Immature natural killer cell (primary cell): ENCODE results near the gene AMD1. TPM values are rescaled to one million over a fixed set of nuclear protein-coding genes. Genes with fewer than 3 reads are reported as not detected.
"Not testable (repeated sequence)": the region's sequence is repeated elsewhere in the genome, so short reads cannot be mapped to it uniquely, and the experiment has no call there.

Source experiments
- DNase-seq, 3 donors: peaks; one replicate each; pipeline ENCODE4 v3.0.0; 2022; ENCODE audit warnings: mixed read lengths in 1 of 3
- H3K27ac Mint-ChIP-seq, 6 donors: one replicate each; pipeline ENCODE4 v1.8.0; 2020; ENCODE audit warnings: mixed read lengths in 6 of 6, mild to moderate bottlenecking in 5 of 6, inconsistent platforms in 4 of 6, moderate library complexity in 3 of 6
- H3K27me3 Mint-ChIP-seq, 3 donors: one replicate each; pipeline ENCODE4 v1.8.0; 2020 to 2021; ENCODE audit warnings: low read depth in 3 of 3, mild to moderate bottlenecking in 3 of 3, mixed read lengths in 3 of 3, moderate library complexity in 3 of 3, inconsistent platforms in 1 of 3
- H3K36me3 Mint-ChIP-seq, 3 donors: one replicate each; pipeline ENCODE4 v1.8.0; 2020; ENCODE audit warnings: mixed read lengths in 3 of 3, inconsistent platforms in 2 of 3, mild to moderate bottlenecking in 2 of 3
- H3K4me1 Mint-ChIP-seq, 2 donors: one replicate each; pipeline ENCODE4 v1.8.0; 2020; ENCODE audit warnings: inconsistent platforms in 2 of 2, mild to moderate bottlenecking in 2 of 2, mixed read lengths in 2 of 2, moderate library complexity in 1 of 2
- H3K4me3 Mint-ChIP-seq, 5 donors: one replicate each; pipeline ENCODE4 v1.8.0; 2020; ENCODE audit warnings: mild to moderate bottlenecking in 5 of 5, mixed read lengths in 5 of 5, inconsistent platforms in 3 of 5, moderate library complexity in 3 of 5
- H3K9me3 Mint-ChIP-seq, 6 donors: one replicate each; pipeline ENCODE4 v1.8.0; 2020; ENCODE audit warnings: mild to moderate bottlenecking in 6 of 6, mixed read lengths in 6 of 6, inconsistent platforms in 4 of 6, moderate library complexity in 3 of 6
- polyA plus RNA-seq, 3 donors: library from polyadenylated mRNA; unstranded; fragments of 300-500 nt; fragmentation: Illumina TruSeq; gene quantifications; one replicate each; pipeline ENCODE4 v1.2.3, GENCODE V29; 2021

AMD1 gene
- polyA plus RNA-seq, result 10 to 100 TPM; 36.7 to 44.3 (median 42.2) TPM

- DNase-seq, result peak; percentile 95 to 97 (median 96)
- Mint-ChIP-seq H3K27me3 (peaks cover 11 to 26% (median 18%) of the 10 kb centered on the region in 3 donors), H3K27ac (peak within 1 kb of the TSS; percentile 96 to 100 (median 100)), H3K4me1 (peaks cover 35 to 38% of the 10 kb centered on the region in 2 donors), H3K9me3 (no peaks in the 10 kb centered on the region), H3K36me3 (peaks cover 0 to 4% (median 0%) of the 10 kb centered on the region in 3 donors), H3K4me3 (peak within 1 kb of the TSS; percentile 96 to 100 (median 99))
Observed at GRCh38 chr6:110873981-110874879, at the start of gene AMD1. AMD1 (plus strand) TSS chr6:110874785; CDS start chr6:110875106, 321 bp downstream.

GRCh38 chr6:110826236-110827129 is 48.1 kb upstream of the AMD1 start:
- H3K27ac Mint-ChIP-seq, result no peak overlapping the region
- H3K4me3 Mint-ChIP-seq, result no peak overlapping the region
- H3K27me3 Mint-ChIP-seq, result peaks cover 0 to 3% (median 0%) of the 10 kb centered on the region in 3 donors
- H3K36me3 Mint-ChIP-seq, result no peaks in the 10 kb centered on the region
- no peaks in the 10 kb centered on the region for H3K9me3 Mint-ChIP-seq
- no peaks in the 10 kb centered on the region for H3K4me1 Mint-ChIP-seq
- DNase-seq, result no peak

- Mint-ChIP-seq H3K36me3 (no peaks in the 10 kb centered on the region), H3K27me3 (peaks cover 0 to 3% (median 2%) of the 10 kb centered on the region in 3 donors), H3K9me3 (no peaks in the 10 kb centered on the region), H3K27ac (no peak overlapping the region), H3K4me1 (no peaks in the 10 kb centered on the region), H3K4me3 (no peak overlapping the region)
- DNase-seq, result no peak
Observed at GRCh38 chr6:110828396-110828795, 46.2 kb upstream of the AMD1 start.

GRCh38 chr6:110831405-110831804 is 43.2 kb upstream of the AMD1 start:
- H3K27ac Mint-ChIP-seq, result no peak overlapping the region

GRCh38 chr6:110833831-110834230 is 40.8 kb upstream of the AMD1 start:
- H3K4me1 Mint-ChIP-seq, result no peaks in the 10 kb centered on the region
- no peaks in the 10 kb centered on the region for H3K36me3 Mint-ChIP-seq
- DNase-seq, result no peak
- H3K9me3 Mint-ChIP-seq, result no peaks in the 10 kb centered on the region
- no peak overlapping the region for H3K27ac Mint-ChIP-seq
- H3K4me3 Mint-ChIP-seq, result no peak overlapping the region
- peaks cover 0 to 3% (median 2%) of the 10 kb centered on the region in 3 donors for H3K27me3 Mint-ChIP-seq

More at GRCh38 chr6:110831405-110831804, 43.2 kb upstream of the AMD1 start:
- no peak for DNase-seq
- H3K4me3 Mint-ChIP-seq, result no peak overlapping the region
- no peaks in the 10 kb centered on the region for H3K4me1 Mint-ChIP-seq
- no peaks in the 10 kb centered on the region for H3K36me3 Mint-ChIP-seq
- H3K27me3 Mint-ChIP-seq, result peaks cover 0 to 3% (median 2%) of the 10 kb centered on the region in 3 donors
- no peaks in the 10 kb centered on the region for H3K9me3 Mint-ChIP-seq

- H3K4me3 Mint-ChIP-seq, H3K36me3 Mint-ChIP-seq, H3K4me1 Mint-ChIP-seq, H3K27ac Mint-ChIP-seq, H3K9me3 Mint-ChIP-seq, DNase-seq, H3K27me3 Mint-ChIP-seq: not testable (repeated sequence)
Observed at GRCh38 chr6:110835751-110836150, 38.8 kb upstream of the AMD1 start.

- Mint-ChIP-seq H3K27me3 (no peaks in the 10 kb centered on the region), H3K4me1 (peaks cover 0 to 11% of the 10 kb centered on the region in 2 donors), H3K36me3 (peaks cover 0 to 4% (median 0%) of the 10 kb centered on the region in 3 donors), H3K9me3 (no peaks in the 10 kb centered on the region), H3K4me3 (no peak overlapping the region), H3K27ac (no peak overlapping the region)
- DNase-seq, result no peak
Observed at GRCh38 chr6:110841266-110841665, 33.3 kb upstream of the AMD1 start.

GRCh38 chr6:110849781-110850180 is 24.8 kb upstream of the AMD1 start:
- no peaks in the 10 kb centered on the region for H3K27me3 Mint-ChIP-seq
- no peak overlapping the region for H3K4me3 Mint-ChIP-seq
- H3K9me3 Mint-ChIP-seq, result no peaks in the 10 kb centered on the region
- DNase-seq, result no peak
- H3K27ac Mint-ChIP-seq, result no peak overlapping the region
- peaks cover 0 to 7% of the 10 kb centered on the region in 2 donors for H3K4me1 Mint-ChIP-seq
- H3K36me3 Mint-ChIP-seq, result peaks cover 0 to 4% (median 0%) of the 10 kb centered on the region in 3 donors

GRCh38 chr6:110852773-110853172 is 21.8 kb upstream of the AMD1 start:
- peaks cover 0 to 3% (median 0%) of the 10 kb centered on the region in 3 donors for H3K36me3 Mint-ChIP-seq
- no peak overlapping the region for H3K27ac Mint-ChIP-seq
- no peaks in the 10 kb centered on the region for H3K27me3 Mint-ChIP-seq
- H3K4me3 Mint-ChIP-seq, result no peak overlapping the region
- H3K4me1 Mint-ChIP-seq, result no peaks in the 10 kb centered on the region
- no peak for DNase-seq
- no peaks in the 10 kb centered on the region for H3K9me3 Mint-ChIP-seq

GRCh38 chr6:110853754-110854477 is 20.7 kb upstream of the AMD1 start:
- no peak for DNase-seq
- Mint-ChIP-seq H3K36me3 (no peaks in the 10 kb centered on the region), H3K4me3 (no peak overlapping the region), H3K9me3 (no peaks in the 10 kb centered on the region), H3K4me1 (no peaks in the 10 kb centered on the region), H3K27ac (no peak overlapping the region), H3K27me3 (no peaks in the 10 kb centered on the region)

GRCh38 chr6:110856296-110856695 is 18.3 kb upstream of the AMD1 start:
- Mint-ChIP-seq H3K4me1 (no peaks in the 10 kb centered on the region), H3K9me3 (no peaks in the 10 kb centered on the region), H3K4me3 (no peak overlapping the region), H3K36me3 (no peaks in the 10 kb centered on the region), H3K27me3 (no peaks in the 10 kb centered on the region), H3K27ac (no peak overlapping the region)
- no peak for DNase-seq

GRCh38 chr6:110858016-110858415 is 16.6 kb upstream of the AMD1 start:
- no peaks in the 10 kb centered on the region for H3K27me3 Mint-ChIP-seq
- H3K36me3 Mint-ChIP-seq, result no peaks in the 10 kb centered on the region
- no peak for DNase-seq
- no peaks in the 10 kb centered on the region for H3K4me1 Mint-ChIP-seq
- H3K27ac Mint-ChIP-seq, result no peak overlapping the region
- H3K4me3 Mint-ChIP-seq, result no peak overlapping the region
- H3K9me3 Mint-ChIP-seq, result no peaks in the 10 kb centered on the region

GRCh38 chr6:110858562-110859214 is 15.9 kb upstream of the AMD1 start:
- Mint-ChIP-seq H3K36me3 (no peaks in the 10 kb centered on the region), H3K27me3 (no peaks in the 10 kb centered on the region), H3K4me3 (no peak overlapping the region), H3K9me3 (no peaks in the 10 kb centered on the region), H3K4me1 (no peaks in the 10 kb centered on the region), H3K27ac (no peak overlapping the region)
- DNase-seq, result no peak
